HG02884 (cell line): ENCODE measurements around the gene HOXD12.
A peak's percentile ranks its signal among the peaks of the same experiment; 100 is the strongest.

Experiments
- ATAC-seq: cut with Tn5 transposase; IDR thresholded peaks from one replicate; pipeline ENCODE4 v1.9.1; 2021; ENCODE audit warnings: mild to moderate bottlenecking, moderate library complexity; ENCODE audit not compliant: unreplicated experiment

HOXD12 gene

DNA sequence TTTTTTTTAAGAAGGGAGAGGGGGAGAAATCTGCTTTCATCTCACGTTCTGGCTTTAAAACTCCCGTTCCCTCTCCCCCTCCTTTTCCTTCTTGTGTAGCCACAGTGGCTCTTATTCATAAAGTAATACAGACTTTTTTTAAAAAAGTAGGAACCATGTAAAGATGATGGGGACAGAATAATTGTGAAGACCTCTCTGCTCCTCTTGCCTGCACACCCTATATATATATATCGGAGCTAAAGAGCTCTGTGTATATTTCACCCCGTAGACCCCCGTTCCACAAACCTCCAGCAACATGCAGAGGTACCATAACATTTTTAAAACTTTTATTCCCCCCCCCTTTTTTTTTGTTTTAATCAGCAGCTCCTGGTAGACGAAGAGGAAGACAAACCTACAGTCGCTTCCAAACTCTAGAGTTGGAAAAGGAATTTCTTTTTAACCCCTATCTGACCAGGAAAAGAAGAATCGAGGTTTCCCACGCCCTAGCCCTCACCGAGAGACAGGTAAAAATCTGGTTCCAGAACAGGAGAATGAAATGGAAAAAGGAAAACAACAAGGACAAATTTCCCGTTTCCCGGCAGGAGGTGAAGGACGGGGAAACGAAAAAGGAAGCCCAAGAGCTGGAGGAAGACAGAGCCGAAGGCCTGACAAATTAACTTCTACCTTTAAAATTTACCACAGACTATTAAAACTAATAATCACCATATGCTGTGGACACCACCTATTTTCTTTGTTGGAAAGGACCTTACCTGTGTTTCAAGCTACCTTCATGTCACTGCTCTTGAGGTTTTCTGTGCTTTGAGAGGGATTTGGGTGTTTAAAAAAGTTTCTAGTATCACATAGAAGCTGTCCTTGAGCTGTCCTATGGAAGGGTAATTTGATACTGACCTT, 31.6 kb downstream of the HOXD12 start:
- no peak for ATAC-seq

DNA sequence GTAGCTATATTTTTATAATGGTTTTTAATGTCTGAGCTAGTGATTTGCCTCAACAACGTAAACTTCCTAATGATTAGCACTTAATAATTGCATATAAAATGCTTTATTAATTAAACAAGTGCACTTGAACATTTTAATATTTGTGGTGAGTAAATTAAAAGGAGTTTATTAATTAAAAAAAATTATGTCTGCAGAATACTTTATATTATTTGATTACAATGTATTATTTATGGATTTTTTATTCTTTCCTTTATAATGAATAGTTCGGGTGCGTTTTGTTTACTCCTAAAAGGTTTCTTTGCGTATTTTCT, 32.2 kb downstream of the HOXD12 start:
- ATAC-seq: no peak

DNA sequence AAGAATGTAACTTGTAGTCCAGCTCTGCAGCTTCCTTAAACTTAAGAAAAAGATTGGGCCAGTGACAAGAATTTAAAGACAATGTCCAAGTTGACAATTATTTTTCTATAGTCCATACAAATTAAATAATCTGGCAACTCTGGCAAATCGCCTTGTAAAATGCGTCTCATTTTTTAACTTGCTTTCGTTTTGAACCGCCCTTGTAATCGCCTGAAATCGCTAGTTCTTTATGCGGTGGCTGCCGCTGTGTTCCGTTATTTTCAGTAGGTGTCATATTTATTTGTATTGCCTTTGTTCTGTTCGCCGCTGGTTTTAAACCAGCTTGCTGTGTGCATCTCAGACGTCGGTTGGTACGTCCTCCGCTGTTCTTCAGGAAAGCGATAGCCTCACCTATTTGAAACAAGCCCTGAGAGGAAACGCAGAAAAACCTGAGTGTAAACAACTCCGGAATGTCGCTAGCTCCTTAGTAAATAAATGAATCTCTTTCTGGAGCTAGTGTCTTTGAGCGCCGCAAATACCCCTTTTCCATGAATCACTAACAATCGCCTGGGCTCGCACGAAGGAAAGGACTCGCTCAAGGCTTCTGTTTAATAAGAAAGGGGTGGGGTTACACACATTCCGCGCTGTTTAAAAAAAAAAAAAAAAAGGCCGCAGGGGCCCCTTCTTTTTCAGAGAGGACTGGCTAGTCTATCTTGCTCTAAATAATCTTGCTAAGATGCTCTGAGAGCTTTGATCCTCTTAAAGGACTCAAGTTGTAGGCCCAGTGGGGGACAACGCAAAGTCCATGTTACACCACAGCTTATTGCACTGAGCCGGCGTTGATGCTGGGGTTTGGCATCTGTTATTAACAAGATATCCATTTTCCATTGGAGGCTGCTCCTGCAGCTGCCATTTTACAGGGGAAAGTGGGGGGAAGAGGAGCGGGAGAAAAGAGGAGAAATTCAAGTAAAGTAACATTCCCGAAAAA, 32.9 kb downstream of the HOXD12 start:
- ATAC-seq: no peak

DNA sequence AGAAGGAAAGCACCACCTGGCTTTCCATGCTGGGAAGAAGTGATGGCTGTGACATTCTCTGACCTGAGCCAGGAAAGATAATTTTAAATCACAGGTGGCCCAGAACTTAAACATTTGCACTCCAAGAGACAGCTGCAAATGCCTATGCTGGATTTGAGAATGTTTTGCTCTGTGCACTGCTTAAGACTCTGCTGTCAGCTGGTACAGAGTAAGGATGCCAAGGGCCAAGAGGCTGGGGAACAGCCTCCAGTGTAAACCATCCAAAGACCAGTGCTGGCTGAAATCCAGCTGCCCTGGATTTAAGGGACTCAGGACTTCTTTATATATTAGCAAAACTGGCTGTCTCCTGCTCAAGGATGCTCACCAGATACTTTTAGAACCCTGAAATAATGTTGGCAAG, 33.8 kb downstream of the HOXD12 start:
- no peak for ATAC-seq

DNA sequence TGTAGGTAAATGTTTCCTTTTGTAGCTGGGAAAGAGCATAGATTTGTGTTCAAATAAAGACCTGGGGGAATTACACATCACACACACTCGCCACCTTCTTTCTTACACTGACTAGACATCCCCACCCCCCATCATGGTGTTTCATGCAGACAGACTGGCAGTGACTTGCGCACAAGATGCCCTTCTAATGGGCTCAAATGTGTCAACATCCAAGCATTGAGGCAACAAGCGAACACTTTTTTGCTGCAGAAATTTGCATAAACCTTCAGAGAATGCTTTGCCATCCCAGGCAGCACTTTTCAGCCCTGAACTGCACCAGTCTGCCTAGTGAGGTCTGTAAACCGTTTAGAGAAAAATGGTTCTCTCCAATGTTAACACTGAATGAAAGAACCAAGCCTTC, 34.4 kb downstream of the HOXD12 start:
- ATAC-seq: no peak

DNA sequence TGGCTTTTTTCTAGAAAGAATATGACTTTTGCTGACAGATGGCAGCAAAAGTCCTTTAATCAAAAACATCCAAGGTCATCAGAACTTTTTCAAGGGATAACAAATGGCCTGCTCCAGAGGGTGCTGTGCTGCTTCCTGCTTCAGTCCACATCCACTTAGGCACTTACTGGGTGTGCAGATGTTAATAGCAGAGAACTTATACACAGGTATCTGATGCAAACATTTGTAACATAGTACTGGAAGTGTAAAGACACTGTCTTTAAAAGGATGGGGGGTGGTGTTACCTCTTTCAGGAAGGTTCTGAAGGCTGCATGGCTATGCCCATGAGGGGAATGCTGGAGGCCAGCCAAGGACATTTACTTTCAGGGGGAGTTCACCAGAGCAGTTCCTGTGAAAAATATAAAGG, 35.4 kb downstream of the HOXD12 start:
- no peak for ATAC-seq

DNA sequence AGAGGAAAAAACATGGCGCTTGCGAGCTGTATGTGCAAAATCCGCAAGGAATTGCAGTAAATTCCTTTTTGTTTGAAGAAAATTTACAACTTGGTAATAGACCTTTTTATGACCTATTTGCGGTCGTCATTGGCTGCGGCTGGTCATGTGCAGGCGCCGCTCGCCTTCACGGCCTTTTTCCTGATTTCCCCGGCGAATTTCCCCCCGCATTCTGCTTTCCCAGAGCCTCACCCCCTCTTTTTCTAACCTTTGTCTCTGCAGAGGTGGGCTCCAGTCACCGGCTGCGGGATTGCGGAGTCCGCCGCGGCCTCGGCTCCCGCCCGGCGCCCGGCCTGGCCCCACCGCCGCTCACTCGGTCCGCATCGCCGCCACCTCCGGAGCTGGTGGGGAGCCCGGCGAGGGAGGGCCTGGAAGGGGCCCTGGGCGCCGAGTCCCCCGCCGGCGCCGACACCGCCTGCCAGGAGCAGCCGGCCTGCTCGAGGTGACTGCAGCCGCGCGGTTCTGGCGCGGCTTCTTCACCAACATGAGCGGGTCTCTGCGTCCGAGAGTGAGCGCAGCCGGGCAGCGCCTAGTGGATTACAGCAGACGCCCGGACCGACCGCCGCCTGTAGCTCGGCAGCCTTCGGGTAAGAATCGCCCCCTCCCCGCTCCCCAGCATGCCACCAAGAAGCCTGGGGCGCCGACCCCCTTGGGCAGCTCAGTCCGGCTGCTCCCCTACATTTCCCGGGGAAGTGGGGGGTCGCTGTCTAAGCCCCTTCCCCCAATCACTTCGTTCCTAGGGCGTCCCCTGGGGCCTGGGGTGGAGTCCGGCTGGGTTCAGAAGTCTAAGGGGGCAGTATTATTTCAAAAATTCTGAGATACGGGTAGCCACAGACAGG, 37.0 kb downstream of the HOXD12 start:
- ATAC-seq: no peak

DNA sequence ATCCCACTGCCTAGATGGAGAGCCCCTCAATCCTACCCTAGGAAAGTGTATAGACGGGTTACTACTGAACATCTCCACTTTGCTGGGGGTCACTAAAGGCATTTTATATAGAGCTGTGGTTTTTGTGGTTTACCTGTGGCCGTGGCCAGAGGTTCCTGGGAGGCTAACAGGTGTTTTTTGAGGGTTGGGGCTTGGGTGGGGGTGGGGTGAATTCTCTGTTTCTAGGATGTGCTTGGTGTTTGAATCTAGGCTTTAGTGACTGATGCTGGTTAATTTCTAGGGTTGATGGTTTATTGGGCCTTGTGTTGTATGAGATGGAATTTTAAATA, 37.6 kb downstream of the HOXD12 start:
- no peak for ATAC-seq

DNA sequence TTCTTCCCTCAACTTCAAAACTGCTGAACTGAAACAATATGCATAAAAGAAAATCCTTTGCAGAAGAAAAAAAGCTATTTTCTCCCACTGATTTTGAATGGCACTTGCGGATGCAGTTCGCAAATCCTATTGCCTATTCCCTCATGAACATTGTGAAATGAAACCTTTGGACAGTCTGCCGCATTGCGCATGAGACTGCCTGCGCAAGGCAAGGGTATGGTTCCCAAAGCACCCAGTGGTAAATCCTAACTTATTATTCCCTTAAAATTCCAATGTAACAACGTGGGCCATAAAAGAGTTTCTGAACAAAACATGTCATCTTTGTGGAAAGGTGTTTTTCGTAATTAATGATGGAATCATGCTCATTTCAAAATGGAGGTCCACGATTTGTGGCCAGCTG, 38.3 kb downstream of the HOXD12 start:
- ATAC-seq: no peak

DNA sequence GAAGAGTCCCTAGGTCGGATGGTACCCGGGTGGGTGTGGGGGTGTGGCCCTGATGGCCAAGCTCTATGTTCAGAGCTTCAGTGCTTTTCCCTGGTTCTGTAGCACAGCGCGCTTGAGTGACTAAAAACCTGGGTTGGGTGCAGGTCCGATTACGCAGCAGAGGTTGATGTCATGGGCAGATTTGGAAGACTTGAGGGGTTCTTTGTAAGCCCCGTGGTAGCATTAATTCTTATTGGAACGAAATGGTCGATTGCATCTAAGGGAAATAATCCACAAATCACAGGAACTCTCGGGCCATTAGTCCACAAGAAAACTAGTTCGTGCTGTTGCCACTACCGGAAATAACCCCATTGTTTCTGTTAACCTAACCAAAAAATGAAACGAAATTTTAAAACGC, 38.9 kb downstream of the HOXD12 start:
- no peak for ATAC-seq

DNA sequence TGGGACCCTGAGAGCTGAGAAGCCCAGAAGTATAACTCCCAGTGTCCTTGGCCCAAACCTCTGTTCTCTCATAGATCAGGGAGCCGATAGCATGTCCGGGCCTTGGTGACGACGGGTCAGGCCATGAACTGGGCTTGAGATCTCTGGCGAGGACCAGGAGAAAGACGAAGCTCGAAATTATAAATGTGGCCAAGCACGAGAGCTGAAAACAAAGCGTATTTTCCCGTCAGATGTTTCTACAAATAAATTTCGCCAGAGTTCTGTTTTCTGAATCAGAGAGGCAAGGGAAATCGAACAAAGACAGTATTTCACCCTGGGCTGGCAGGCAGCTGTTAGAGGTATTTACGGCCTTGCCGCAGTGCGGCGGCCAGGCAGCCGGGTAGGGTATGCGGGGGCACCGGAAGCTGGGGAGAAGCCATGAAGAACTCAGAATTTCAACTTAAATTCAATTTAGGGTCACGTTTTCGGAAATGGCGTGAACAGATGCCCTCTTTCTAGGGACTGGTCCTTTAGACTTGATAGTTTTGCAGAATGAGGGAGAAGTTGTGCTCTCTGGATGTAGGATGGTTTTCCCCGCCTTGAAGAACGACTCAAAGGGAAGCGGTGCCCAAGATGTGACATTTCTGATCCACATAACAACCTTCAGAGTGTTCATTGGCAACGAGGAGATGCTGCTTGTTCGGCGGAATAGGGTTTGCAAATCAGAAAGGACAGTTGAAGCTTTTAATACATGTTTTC, 39.5 kb downstream of the HOXD12 start:
- no peak for ATAC-seq

DNA sequence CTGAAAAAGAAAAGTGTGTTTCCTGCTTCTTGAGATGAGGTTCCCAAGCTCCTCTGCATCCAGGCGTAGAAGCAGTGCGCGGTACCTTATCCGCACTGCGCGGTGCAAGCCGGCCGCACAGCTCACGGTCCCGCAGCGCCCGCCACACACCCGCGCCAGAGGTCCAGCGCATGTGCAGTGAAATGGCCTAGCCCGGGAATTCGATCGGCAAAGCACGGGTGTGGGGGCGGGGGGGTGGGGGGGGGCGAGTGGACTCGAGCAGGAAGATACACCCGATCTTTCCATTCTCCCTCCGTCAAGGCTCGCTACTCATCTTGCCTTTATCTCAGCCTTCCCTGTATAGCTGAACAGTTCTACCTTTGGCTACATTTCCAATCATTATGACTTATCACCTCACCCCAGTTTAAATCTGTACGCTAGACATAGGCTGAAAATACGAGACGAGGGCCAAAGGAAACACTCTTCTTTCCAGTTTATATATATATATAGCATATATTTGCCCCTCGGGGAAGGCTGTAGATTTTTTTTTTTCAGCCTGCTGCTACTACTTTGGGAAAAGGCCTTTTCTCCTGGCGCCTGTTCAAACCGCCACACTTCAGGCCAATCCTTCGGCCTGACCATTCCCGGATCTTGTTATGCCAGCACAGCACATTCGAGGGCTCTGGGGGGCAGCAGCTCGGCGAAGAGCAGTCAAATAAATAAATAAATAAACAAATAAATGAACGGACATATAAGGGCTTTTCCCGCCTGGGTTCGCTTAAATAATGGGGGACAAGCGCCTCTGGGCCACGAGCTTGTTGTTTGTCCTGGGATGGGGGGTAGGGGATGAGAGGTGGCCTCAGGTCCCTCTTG, 40.3 kb downstream of the HOXD12 start:
- no peak for ATAC-seq

DNA sequence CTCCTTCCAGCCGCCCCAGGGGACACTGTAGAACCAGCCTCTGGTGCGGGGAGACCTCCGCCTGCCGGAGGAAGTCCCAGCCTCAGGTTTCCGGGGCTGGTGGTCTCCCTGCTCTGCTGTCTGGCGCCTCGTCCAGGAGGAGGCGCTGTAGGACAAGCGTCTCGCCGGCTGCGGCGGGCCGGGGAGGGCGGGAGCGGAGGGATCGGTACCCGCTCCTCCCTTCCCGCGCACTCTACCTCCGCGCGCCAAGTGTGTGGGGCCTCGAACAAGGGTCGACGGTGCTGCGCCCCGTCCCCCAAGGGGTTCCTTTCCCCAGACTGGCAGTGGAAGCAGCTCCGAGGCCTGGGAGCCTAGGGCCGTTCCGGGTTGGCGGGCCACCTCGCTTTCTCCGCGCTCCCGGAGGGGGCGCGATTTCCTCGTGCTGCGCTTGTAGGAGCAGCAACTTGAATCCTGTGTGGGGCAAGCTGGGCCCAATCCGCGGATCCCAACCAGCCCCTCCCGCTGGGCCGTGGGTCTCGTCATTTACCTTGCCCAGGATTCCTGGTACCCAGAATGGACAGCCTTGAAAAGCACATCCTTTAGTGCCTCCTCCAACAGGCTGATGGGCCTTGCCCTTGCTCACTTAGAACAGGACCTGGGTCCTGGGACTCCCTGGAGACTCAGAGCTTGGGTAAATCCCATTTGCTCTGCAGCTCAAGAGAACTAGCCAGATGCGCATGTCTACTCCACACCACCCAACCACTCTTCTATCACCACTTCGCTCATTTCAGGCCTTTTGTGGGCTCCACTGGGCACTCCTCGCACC, 41.1 kb downstream of the HOXD12 start:
- ATAC-seq: peak; percentile 89

DNA sequence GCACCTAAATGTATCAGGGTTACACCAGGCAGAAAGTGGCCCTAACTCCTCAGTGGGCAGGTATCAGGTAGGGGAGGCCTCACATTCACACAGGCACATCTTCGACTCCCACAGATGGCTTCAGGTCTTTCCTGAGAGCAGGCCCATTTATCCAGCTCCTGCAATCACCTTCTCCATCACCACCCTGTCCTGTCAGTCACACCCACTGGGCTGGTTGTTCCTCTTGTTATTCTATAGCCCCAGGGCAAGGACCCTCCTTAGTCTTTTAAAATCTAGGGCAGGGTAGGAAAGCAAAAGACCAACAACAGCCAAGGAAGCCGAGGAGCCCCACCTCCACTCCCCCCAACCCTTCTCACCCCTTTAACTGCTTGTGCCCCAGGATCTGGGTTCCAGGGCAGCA, 42.7 kb downstream of the HOXD12 start:
- ATAC-seq: no peak

DNA sequence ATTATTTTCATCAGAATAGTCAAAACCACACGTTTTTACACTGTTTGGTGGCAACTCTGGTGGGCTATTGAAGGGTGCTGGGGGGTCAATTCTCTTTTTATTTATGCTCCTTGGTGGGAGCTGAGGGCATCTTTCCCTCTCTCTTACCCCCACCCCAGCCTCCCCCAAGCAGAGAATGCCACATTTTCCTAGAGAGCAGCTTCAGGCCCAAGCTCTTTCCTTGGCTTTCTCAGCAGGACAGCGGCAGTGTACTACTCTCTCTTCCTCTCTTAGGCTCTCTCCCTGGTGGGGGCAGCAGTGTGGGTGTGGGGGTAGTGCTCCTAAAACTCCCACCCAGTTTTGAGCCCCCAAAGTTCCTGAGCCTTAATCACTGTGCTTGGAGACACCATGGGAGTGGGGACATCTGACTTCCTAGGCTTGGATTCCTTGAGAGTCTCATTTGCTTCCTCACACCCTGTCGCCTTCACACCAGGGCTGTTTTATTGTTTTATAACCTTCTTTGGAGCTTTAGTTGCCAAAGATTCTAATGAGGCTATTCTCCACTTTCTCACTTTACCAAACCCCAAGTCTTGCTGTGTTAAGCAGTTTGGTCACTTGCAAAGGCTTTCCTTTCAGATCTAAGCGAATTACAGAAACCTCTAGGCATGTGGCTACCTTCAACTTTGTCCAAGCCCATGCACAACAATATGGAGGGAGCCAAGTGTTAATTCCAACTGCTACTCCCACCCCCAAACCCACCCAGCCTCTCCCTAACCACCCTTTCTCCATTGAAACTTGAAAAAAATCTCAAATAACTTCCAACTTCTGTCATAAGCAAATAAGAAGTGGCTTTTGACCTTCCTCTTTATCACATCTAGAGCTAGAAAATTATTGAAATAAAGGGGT, 45.7 kb downstream of the HOXD12 start:
- ATAC-seq: no peak

DNA sequence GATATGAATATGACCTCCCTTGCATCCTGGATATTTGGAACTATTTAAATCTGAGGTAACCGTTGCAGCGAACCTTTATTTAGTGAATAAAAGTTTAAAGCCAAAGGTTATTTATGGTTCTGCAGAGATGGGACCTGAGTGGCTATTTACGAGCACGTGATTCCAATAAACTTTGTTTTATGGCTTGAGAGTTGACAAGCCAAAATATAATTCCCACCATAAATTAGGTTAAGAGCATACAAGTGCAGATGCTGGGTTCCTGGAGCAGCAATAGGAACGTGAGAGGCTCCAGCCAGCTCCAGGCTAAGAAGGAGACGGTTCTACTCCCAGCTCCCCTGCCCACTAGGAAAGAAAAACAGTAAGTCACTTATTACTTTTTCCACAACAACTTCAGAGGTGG, 46.5 kb downstream of the HOXD12 start:
- ATAC-seq: no peak

DNA sequence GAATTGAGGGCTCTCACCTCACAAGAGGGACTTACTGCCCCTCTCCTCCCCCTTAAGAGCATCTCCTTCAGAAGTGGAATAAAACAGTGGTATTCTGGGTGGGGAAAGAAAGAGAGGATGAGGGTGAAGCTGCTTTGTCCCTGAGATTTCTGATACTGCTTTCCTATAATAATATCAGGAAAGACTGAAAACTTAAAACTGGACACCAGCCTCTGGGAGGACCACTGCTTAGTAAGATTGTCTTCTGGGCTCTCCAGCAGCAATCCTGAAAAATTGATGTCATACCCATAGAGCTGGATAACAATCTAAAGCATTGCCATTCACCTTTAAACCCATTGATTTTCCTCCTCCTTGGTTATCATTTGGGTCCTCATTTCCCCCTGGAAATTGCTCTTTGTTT, 47.0 kb downstream of the HOXD12 start:
- no peak for ATAC-seq
